Liver (tissue), 9 donors: ENCODE results near the gene CAPN1. TPM values are rescaled to one million over a fixed set of nuclear protein-coding genes. Genes with fewer than 3 reads are reported as not detected.
A peak's percentile ranks its signal among the peaks of the same experiment; 100 is the strongest.
"Not testable (repeated sequence)": the region's sequence is repeated elsewhere in the genome, so short reads cannot be mapped to it uniquely, and the experiment has no call there.

Experiments
- DNase-seq: peaks from one replicate; pipeline ENCODE4 v3.0.0-alpha.2; 2017; ENCODE audit warnings: low spot score
- H3K27ac ChIP-seq, 2 donors: one replicate each; pipeline ENCODE4 v1.7.0; 2013; ENCODE audit warnings: inconsistent platforms in 2 of 2, low read length in 2 of 2, control low read depth in 1 of 2, low read depth in 1 of 2, mild to moderate bottlenecking in 1 of 2
- H3K27me3 ChIP-seq, 4 donors: one replicate each; pipeline versions ENCODE4 v1.6.1 to v1.7.0; 2013; ENCODE audit warnings: low read length in 3 of 4, inconsistent platforms in 1 of 4, mild to moderate bottlenecking in 1 of 4, moderate library complexity in 1 of 4; ENCODE audit not compliant: control insufficient read depth in 4 of 4, insufficient read depth in 4 of 4
- H3K36me3 ChIP-seq, 4 donors: one replicate each; pipeline versions ENCODE4 v1.6.1 to v1.7.0; 2013; ENCODE audit warnings: low read length in 3 of 4, mild to moderate bottlenecking in 3 of 4, low read depth in 1 of 4, moderate library complexity in 1 of 4; ENCODE audit not compliant: control insufficient read depth in 4 of 4, insufficient read depth in 3 of 4
- H3K4me1 ChIP-seq, 4 donors: one replicate each; pipeline versions ENCODE4 v1.6.1 to v1.7.0; 2013; ENCODE audit warnings: low read length in 3 of 4, mild to moderate bottlenecking in 3 of 4, moderate library complexity in 1 of 4; ENCODE audit not compliant: control insufficient read depth in 4 of 4, insufficient read depth in 4 of 4
- H3K4me3 ChIP-seq, 3 donors: one replicate each; pipeline versions ENCODE4 v1.6.1 to v1.7.0; 2013; ENCODE audit warnings: low read length in 3 of 3, control low read depth in 1 of 3, low read depth in 1 of 3, mild to moderate bottlenecking in 1 of 3
- H3K9ac ChIP-seq, 2 donors: one replicate each; pipeline ENCODE4 v1.7.0; 2013; ENCODE audit warnings: low read length in 2 of 2, mild to moderate bottlenecking in 2 of 2, moderate library complexity in 2 of 2, control low read depth in 1 of 2, low read depth in 1 of 2
- H3K9me3 ChIP-seq, 4 donors: one replicate each; pipeline versions ENCODE4 v1.6.1 to v1.7.0; 2013; ENCODE audit warnings: low read length in 3 of 4; ENCODE audit not compliant: control insufficient read depth in 4 of 4
- ATF3 ChIP-seq: IDR thresholded peaks from 2 replicates; pipeline ENCODE4 v1.6.1; 2016; ENCODE audit warnings: antibody characterized with exemption
- EGR1 ChIP-seq, 2 donors: IDR thresholded peaks; 2 replicates each; pipeline ENCODE4 v1.6.1; 2016 to 2018; ENCODE audit warnings: antibody characterized with exemption in 2 of 2, low read depth in 2 of 2
- FOXA2 ChIP-seq: IDR thresholded peaks from 2 replicates; pipeline ENCODE4 v1.6.1; 2016; ENCODE audit warnings: antibody characterized with exemption
- GABPA ChIP-seq, 2 donors: IDR thresholded peaks in 1 of 2; conservative IDR thresholded peaks in 1 of 2; 2 replicates each; pipeline ENCODE4 v1.6.1; 2016; ENCODE audit warnings: antibody characterized with exemption in 2 of 2, mild to moderate bottlenecking in 1 of 2, moderate library complexity in 1 of 2
- HNF4A ChIP-seq, 2 donors: conservative IDR thresholded peaks; 2 replicates each; pipeline ENCODE4 v1.6.1; 2016; ENCODE audit warnings: antibody characterized with exemption in 2 of 2, mild to moderate bottlenecking in 2 of 2
- HNF4G ChIP-seq: IDR thresholded peaks from 2 replicates; pipeline ENCODE4 v1.6.1; 2016; ENCODE audit warnings: antibody characterized with exemption
- JUND ChIP-seq, 2 donors: IDR thresholded peaks; 2 replicates each; pipeline ENCODE4 v1.6.1; 2016; ENCODE audit warnings: antibody characterized with exemption in 2 of 2
- NR2F2 ChIP-seq: IDR thresholded peaks from 2 replicates; pipeline ENCODE4 v1.6.1; 2016; ENCODE audit warnings: antibody characterized with exemption
- RAD21 ChIP-seq, 2 donors: IDR thresholded peaks; 2 replicates each; pipeline ENCODE4 v1.6.1; 2016; ENCODE audit warnings: antibody characterized with exemption in 2 of 2, mild to moderate bottlenecking in 2 of 2
- REST ChIP-seq: IDR thresholded peaks from 2 replicates; pipeline ENCODE4 v1.6.1; 2016; ENCODE audit warnings: antibody characterized with exemption, mild to moderate bottlenecking
- RXRA ChIP-seq, 2 donors: IDR thresholded peaks; 2 replicates each; pipeline ENCODE4 v1.6.1; 2017 to 2018; ENCODE audit warnings: antibody characterized with exemption in 2 of 2, mild to moderate bottlenecking in 1 of 2
- SP1 ChIP-seq: IDR thresholded peaks from 2 replicates; pipeline ENCODE4 v1.6.1; 2018; ENCODE audit warnings: antibody characterized with exemption, mild to moderate bottlenecking
- TAF1 ChIP-seq: conservative IDR thresholded peaks from 2 replicates; pipeline ENCODE4 v1.6.1; 2016; ENCODE audit warnings: antibody characterized with exemption, mild to moderate bottlenecking
- YY1 ChIP-seq: IDR thresholded peaks from 2 replicates; pipeline ENCODE4 v1.6.1; 2016; ENCODE audit warnings: antibody characterized with exemption, mild to moderate bottlenecking
- WGBS: extraction: QIAGEN DNeasy Blood & Tissue Kit; methylation state at CpG from one replicate; pipeline ENCODE4 v1.1.7; 2013; 5-methylcytosine and 5-hydroxymethylcytosine counted together
- polyA plus RNA-seq, 2 donors: library from polyadenylated mRNA; stranded (reverse) in 1 of 2; unstranded in 1 of 2; fragments of 200-250 nt in 1 of 2; fragments of >200 nt in 1 of 2; fragmentation: Nextera tagmentation in 1 of 2; extraction: Ambion mirVana in 1 of 2; gene quantifications; one replicate each; pipeline versions ENCODE4 v1.2.1 to v1.2.3, GENCODE V29; 2013 to 2015
- total RNA-seq, 2 donors: library from RNA; depleted of rRNA; stranded (reverse); fragments of >200 nt; gene quantifications; one replicate each; pipeline ENCODE4 v1.2.3, GENCODE V29; 2014
- TF ChIP-seq, protein P1 (sequence below): IDR thresholded peaks from 2 replicates; pipeline ENCODE4 v1.6.1; 2016; ENCODE audit warnings: antibody characterized with exemption
- TF ChIP-seq, protein P2 (sequence below): IDR thresholded peaks from 2 replicates; pipeline ENCODE4 v1.6.1; 2016; ENCODE audit warnings: antibody characterized with exemption
- donor health status: healthy.
- donor health status: healthy.
- donor health status: healthy.
- donor health status: healthy.
- donor health status: healthy.

Gene CAPN1
- total and polyA plus RNA-seq, 4 donors: 39.6 to 183 (median 65.1) TPM

- TF ChIP-seq HNF4G (no peak), SP1 (no peak), JUND (IDR thresholded peaks at IDR 0.05) (no peak), FOXA2 (no peak), RAD21 (IDR thresholded peaks at IDR 0.05) (no peak)
- TF ChIP-seq, protein P1, sequence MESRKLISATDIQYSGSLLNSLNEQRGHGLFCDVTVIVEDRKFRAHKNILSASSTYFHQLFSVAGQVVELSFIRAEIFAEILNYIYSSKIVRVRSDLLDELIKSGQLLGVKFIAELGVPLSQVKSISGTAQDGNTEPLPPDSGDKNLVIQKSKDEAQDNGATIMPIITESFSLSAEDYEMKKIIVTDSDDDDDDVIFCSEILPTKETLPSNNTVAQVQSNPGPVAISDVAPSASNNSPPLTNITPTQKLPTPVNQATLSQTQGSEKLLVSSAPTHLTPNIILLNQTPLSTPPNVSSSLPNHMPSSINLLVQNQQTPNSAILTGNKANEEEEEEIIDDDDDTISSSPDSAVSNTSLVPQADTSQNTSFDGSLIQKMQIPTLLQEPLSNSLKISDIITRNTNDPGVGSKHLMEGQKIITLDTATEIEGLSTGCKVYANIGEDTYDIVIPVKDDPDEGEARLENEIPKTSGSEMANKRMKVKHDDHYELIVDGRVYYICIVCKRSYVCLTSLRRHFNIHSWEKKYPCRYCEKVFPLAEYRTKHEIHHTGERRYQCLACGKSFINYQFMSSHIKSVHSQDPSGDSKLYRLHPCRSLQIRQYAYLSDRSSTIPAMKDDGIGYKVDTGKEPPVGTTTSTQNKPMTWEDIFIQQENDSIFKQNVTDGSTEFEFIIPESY: no peak
Measured at GRCh38 chr11:65148657-65149056, 33.1 kb upstream of the CAPN1 start (continued).

GRCh38 chr11:65150131-65150508 lies 31.6 kb upstream of the CAPN1 start:
- H3K9me3 ChIP-seq, H3K4me3 ChIP-seq, H3K27me3 ChIP-seq, H3K36me3 ChIP-seq, H3K9ac ChIP-seq, DNase-seq: not testable (repeated sequence)
- WGBS: 83% methylated on average over 10 of the region's 10 CpGs
- Histone ChIP-seq H3K27ac (peak overlapping the region in 1 of 2 donors; percentile 69), H3K4me1 (peaks cover 9 to 39% (median 36%) of the 10 kb centered on the region in 4 donors)

DNA sequence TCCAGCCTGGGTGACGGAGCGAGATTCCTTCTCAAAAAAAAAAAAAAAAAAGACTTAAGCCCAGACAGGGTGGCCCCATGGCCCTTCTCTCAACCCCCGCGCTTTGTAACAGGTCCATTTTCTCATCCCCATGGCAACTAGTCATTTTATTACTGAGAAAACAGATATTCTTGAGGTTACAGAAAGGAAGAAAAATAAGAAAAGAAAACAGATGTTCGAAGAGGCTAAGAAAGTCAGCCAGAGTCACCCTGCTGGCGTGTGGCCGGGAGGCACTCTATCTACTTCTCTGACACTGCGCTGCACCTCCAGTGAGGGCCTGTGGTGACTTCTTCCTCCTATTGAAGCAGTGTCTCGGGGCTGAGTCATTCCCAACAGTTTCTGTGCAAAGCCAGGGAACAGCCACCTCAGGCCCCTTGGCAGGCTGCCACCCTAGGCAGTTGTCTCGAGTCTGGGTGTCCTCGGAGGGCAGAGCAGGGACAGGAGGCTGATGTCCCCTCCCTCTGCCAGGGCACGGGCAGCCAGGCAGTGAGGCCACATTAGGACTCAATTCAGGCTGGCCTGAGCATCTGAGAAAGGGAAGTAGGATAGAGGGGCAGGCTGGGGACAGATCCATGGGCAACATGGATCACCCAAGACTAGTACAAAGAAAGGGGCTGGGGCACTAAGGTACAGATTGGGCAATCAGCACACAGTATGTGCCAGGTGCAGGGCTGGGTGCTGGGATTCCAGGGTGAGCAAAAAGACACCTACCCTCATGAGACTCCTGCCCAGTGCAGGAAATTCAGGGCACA lies 31.0 kb upstream of the CAPN1 start:
- DNase-seq: no peak
- peak overlapping the region; percentile 69 to 81 for H3K27ac ChIP-seq
- no peak for TF ChIP-seq NR2F2
- no peak for TF ChIP-seq ATF3
- TF ChIP-seq YY1: peak; percentile 39
- TF ChIP-seq RAD21 (IDR thresholded peaks at IDR 0.05): peak in 1 of 2 donors; percentile 41
- no peak for TF ChIP-seq REST
- TF ChIP-seq HNF4A (conservative IDR thresholded peaks at IDR 0.05): peak; percentile 58 to 67
- TF ChIP-seq JUND (IDR thresholded peaks at IDR 0.05): peak; percentile 40 to 77
- TF ChIP-seq EGR1 (IDR thresholded peaks at IDR 0.05; ENCODE audit: low read depth in 2 of 2): no peak
- TF ChIP-seq RXRA (IDR thresholded peaks at IDR 0.05): peak; percentile 64 to 70
- TF ChIP-seq, protein P1: peak; percentile 25
- TF ChIP-seq FOXA2: no peak
- TF ChIP-seq SP1: peak; percentile 51
- TF ChIP-seq, protein P2, sequence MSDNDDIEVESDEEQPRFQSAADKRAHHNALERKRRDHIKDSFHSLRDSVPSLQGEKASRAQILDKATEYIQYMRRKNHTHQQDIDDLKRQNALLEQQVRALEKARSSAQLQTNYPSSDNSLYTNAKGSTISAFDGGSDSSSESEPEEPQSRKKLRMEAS: peak; percentile 35
- TF ChIP-seq TAF1: no peak
- no peak for TF ChIP-seq GABPA (IDR thresholded peaks at IDR 0.05 in 1 of 2, conservative IDR thresholded peaks at IDR 0.05 in 1 of 2)
- H3K4me1 ChIP-seq: peaks cover 9 to 33% (median 30%) of the 10 kb centered on the region in 4 donors
- H3K9ac ChIP-seq: no peak overlapping the region
- H3K36me3 ChIP-seq: no peaks in the 10 kb centered on the region
- 36% methylated on average over 12 of the region's 12 CpGs for WGBS
- H3K9me3 ChIP-seq: no peaks in the 10 kb centered on the region
- no peaks in the 10 kb centered on the region for H3K27me3 ChIP-seq
- H3K4me3 ChIP-seq: no peak overlapping the region
